Hepatocyte (in vitro differentiated cells): ENCODE data around the gene WNT7A. TPM values are rescaled to one million over a fixed set of nuclear protein-coding genes. Genes with fewer than 3 reads are reported as not detected.

Source experiments
- DNase-seq: peaks from one replicate; pipeline ENCODE4 v3.0.0-alpha.2; 2016; ENCODE audit warnings: low spot score
- H2AFZ ChIP-seq: fragments of 200-600 bp; sonication (generic); 2 replicates; pipeline ENCODE4 v1.6.0; 2016; ENCODE audit warnings: antibody characterized with exemption, mild to moderate bottlenecking
- H3K27ac ChIP-seq: fragments of 200-600 bp; sonication (generic); 2 replicates; pipeline ENCODE4 v1.5.1; 2016; ENCODE audit warnings: mild to moderate bottlenecking
- H3K27me3 ChIP-seq: fragments of 200-600 bp; sonication (generic); 2 replicates; pipeline ENCODE4 v1.6.1; 2016
- H3K36me3 ChIP-seq: fragments of 200-600 bp; sonication (generic); replicated peaks from 2 replicates; pipeline ENCODE4 v1.5.1; 2016; ENCODE audit warnings: low read depth; ENCODE audit not compliant: insufficient read depth
- H3K4me1 ChIP-seq: fragments of 200-600 bp; sonication (generic); 2 replicates; pipeline ENCODE4 v1.5.1; 2016; ENCODE audit warnings: mild to moderate bottlenecking, moderate library complexity; ENCODE audit not compliant: insufficient read depth
- H3K4me2 ChIP-seq: fragments of 200-600 bp; sonication (generic); 2 replicates; pipeline ENCODE4 v1.6.0; 2016
- H3K4me3 ChIP-seq: fragments of 200-600 bp; sonication (generic); 2 replicates; pipeline ENCODE4 v1.5.1; 2016; ENCODE audit warnings: mild to moderate bottlenecking
- H3K79me2 ChIP-seq: fragments of 200-600 bp; sonication (generic); 2 replicates; pipeline ENCODE4 v1.6.0; 2017; ENCODE audit warnings: mild to moderate bottlenecking
- H3K9me2 ChIP-seq: fragments of 200-600 bp; sonication (generic); replicated peaks from 2 replicates; pipeline ENCODE4 v1.6.0; 2017; ENCODE audit warnings: mild to moderate bottlenecking; ENCODE audit not compliant: insufficient read depth
- H3K9me3 ChIP-seq: fragments of 200-600 bp; sonication (generic); 2 replicates; pipeline ENCODE4 v1.5.1; 2016; ENCODE audit warnings: low read depth, mild to moderate bottlenecking
- H4K20me1 ChIP-seq: fragments of 200-600 bp; sonication (generic); 2 replicates; pipeline ENCODE4 v1.6.0; 2016; ENCODE audit warnings: mild to moderate bottlenecking; ENCODE audit not compliant: insufficient read depth, poor library complexity, severe bottlenecking
- EZH2 ChIP-seq: fragments of 200-600 bp; sonication (generic); IDR thresholded peaks from 2 replicates; pipeline ENCODE4 v1.6.1; 2016; ENCODE audit warnings: antibody characterized with exemption, mild to moderate bottlenecking, borderline replicate concordance
- EZH2phosphoT487 ChIP-seq: fragments of 200-600 bp; sonication (generic); IDR thresholded peaks from one replicate; pipeline ENCODE4 v1.6.1; 2018; ENCODE audit warnings: antibody characterized with exemption, mild to moderate bottlenecking, low read depth, moderate library complexity; ENCODE audit not compliant: unreplicated experiment, severe bottlenecking
- WGBS: methylation state at CpG from one replicate; pipeline ENCODE4 v1.1.6; 2016; ENCODE audit warnings: low lambda C conversion rate; ENCODE audit errors: missing lambda C conversion rate; 5-methylcytosine and 5-hydroxymethylcytosine counted together
- polyA plus RNA-seq: library from polyadenylated mRNA; unstranded; fragments of >200 nt; fragmentation: Nextera tagmentation; extraction: Ambion mirVana; gene quantifications from 2 replicates; pipeline ENCODE4 v1.2.1, GENCODE V29; 2016
- total RNA-seq: library from RNA; depleted of rRNA; stranded (reverse); fragments of >200 nt; gene quantifications from 2 replicates; pipeline ENCODE4 v1.2.3, GENCODE V29; 2014
- TF ChIP-seq, protein P1 (sequence below): fragments of 200-600 bp; sonication (generic); IDR thresholded peaks from 2 replicates; pipeline ENCODE4 v1.5.1; 2016; ENCODE audit warnings: antibody characterized with exemption, mild to moderate bottlenecking; ENCODE audit not compliant: poor library complexity

The WNT7A gene
- total and polyA plus RNA-seq, 2 experiments from 2014 or later: 0.04 to 0.13 TPM

DNA sequence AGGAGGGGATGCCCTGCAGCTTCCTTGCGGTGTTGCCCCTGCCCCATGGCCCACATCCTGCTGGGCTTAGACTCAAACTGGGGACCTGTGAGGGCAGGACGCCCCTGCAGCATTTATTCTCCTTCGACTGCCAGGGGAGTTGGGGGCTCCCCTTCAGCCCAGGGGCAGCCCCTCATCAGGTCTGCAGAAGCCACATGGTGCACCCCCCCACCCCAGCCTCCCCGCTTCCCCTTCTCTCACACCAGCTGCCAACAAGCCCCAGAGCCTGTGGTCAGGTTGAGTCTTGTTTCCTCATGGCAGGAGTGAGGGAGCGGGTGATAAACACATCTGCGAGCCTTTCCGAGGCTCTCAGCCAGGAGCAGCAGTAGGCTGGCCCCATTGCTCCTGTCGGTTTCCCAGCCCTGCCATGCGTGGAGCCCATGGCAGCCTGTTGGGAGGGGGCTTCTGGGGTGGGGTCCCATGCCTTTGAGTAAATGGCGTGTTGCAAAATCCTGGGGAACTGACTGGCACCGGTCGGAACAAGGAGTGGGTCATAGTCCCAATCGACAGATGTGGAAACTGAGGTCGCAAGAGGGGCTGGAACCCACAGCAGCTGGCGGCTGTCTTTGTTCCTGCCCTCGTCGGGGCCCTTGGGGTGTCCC, 27.8 kb downstream of the WNT7A start:
- Histone ChIP-seq H3K9me2 (no peaks in the 10 kb centered on the region), H4K20me1 (no peaks in the 10 kb centered on the region), H3K9me3 (no peaks in the 10 kb centered on the region), H2AFZ (no peak overlapping the region), H3K79me2 (no peaks in the 10 kb centered on the region), H3K4me2 (no peak overlapping the region), H3K4me3 (no peak overlapping the region), H3K27ac (no peak overlapping the region), H3K36me3 (no peaks in the 10 kb centered on the region), H3K27me3 (no peaks in the 10 kb centered on the region), H3K4me1 (no peaks in the 10 kb centered on the region)
- WGBS: 92% methylated on average over 15 of the region's 17 CpGs
- DNase-seq: no peak
- no peak for TF ChIP-seq EZH2phosphoT487
- TF ChIP-seq, protein P1, sequence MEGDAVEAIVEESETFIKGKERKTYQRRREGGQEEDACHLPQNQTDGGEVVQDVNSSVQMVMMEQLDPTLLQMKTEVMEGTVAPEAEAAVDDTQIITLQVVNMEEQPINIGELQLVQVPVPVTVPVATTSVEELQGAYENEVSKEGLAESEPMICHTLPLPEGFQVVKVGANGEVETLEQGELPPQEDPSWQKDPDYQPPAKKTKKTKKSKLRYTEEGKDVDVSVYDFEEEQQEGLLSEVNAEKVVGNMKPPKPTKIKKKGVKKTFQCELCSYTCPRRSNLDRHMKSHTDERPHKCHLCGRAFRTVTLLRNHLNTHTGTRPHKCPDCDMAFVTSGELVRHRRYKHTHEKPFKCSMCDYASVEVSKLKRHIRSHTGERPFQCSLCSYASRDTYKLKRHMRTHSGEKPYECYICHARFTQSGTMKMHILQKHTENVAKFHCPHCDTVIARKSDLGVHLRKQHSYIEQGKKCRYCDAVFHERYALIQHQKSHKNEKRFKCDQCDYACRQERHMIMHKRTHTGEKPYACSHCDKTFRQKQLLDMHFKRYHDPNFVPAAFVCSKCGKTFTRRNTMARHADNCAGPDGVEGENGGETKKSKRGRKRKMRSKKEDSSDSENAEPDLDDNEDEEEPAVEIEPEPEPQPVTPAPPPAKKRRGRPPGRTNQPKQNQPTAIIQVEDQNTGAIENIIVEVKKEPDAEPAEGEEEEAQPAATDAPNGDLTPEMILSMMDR: no peak
- TF ChIP-seq EZH2: no peak

DNA sequence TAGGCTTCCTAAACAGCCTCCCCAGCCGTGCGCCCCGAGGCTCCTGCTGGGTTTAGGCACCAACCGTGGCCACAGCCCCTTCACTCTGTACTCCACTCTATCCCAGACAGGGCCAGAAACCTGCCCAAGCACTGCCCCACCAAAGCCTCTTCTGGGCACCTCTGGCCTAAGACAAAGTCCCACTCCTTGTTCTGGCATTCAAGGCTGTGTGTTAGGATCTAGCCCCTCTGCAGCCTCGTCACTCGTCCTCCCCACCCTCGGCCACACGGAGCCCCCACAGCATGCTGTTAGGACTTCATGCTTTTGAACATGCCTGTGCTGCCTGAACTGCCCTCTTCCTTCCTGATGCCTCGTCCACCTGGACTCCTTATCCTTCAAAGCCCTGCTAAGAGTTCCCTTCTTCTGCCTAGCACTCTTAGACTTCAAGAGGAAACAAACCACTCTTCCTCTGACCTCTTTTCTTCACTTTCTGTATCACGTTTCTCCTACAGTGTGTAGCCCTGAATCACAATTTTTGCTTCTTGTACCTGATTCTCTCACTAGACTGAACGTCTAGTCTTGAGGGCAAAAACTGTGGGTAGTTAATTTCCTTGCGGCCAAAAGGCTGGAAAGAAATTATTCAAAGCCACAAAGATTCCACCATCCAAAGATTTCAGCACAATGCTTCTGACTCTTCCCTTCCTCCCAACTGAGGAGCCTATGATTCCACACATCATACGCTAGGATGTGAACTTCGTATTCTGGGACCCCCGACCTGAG, 28.6 kb downstream of the WNT7A start:
- TF ChIP-seq, protein P1: no peak

DNA sequence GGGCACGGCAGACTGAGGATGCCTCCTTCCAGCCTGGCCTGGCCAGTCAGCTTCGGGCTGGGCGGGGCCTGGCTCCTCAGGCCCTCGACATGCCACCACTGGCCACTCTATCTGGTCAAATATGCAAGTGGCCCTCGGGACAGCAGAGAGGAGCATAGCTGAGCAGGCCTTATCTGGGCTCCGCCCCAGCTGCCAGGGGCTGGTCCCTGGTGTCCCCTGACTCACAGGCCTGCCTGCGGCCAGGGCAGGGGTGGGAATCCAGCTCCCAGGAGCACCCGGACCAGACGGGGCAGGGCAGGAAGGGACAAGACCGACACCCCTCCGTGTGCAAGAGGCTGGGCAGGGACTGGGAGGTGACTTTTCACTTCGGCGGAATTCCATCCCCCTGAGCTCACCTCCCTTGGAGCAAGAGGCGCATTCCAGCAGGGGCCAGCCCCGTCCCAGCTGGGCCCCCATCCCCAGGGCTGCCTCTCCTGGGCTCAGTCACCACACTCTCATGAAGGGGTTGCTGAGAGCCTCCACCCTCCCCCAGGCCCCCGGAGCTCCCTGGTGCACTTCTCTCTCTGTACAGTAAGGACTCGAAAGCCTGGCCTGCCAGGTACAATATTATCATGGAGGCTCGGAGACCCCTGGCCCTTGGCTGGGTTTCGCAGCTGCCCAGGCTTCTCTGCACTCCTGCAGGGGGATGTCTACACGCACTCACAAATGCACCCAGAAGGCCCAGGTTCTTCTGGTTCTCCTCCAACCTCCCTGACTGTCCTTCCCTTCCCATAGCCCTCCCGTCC, 29.5 kb downstream of the WNT7A start:
- Histone ChIP-seq H3K4me2 (no peak overlapping the region), H3K4me1 (no peaks in the 10 kb centered on the region), H3K9me2 (no peaks in the 10 kb centered on the region), H3K79me2 (no peaks in the 10 kb centered on the region), H3K36me3 (no peaks in the 10 kb centered on the region), H2AFZ (no peak overlapping the region), H3K4me3 (no peak overlapping the region), H3K27me3 (no peaks in the 10 kb centered on the region), H3K9me3 (no peaks in the 10 kb centered on the region), H3K27ac (no peak overlapping the region), H4K20me1 (no peaks in the 10 kb centered on the region)
- peak; percentile 54 for DNase-seq
- WGBS: 60% methylated on average over 21 of the region's 21 CpGs
- TF ChIP-seq EZH2 (no peak), EZH2phosphoT487 (no peak)
- TF ChIP-seq, protein P1: no peak

More for the DNA sequence above, 28.6 kb downstream of the WNT7A start:
- H3K4me1 ChIP-seq: no peaks in the 10 kb centered on the region
- WGBS: 86% methylated on average over 15 of the region's 15 CpGs
- no peaks in the 10 kb centered on the region for H3K36me3 ChIP-seq
- no peak overlapping the region for H3K27ac ChIP-seq
- no peak for DNase-seq
- no peak overlapping the region for H3K4me3 ChIP-seq
- H2AFZ ChIP-seq: no peak overlapping the region
- no peaks in the 10 kb centered on the region for H3K79me2 ChIP-seq
- no peak overlapping the region for H3K4me2 ChIP-seq
- H3K9me3 ChIP-seq: no peaks in the 10 kb centered on the region
- H3K27me3 ChIP-seq: no peaks in the 10 kb centered on the region
- no peaks in the 10 kb centered on the region for H4K20me1 ChIP-seq
- H3K9me2 ChIP-seq: no peaks in the 10 kb centered on the region
